Measurements from ENCODE around the gene BRSK2. TPM values are rescaled to one million over a fixed set of nuclear protein-coding genes. Genes with fewer than 3 reads are reported as not detected.

BRSK2 gene
- total RNA-seq, 4 donors from 2014 or later: 0.24 to 0.81 TPM; not detected in 2

GRCh38 chr11:1491379-1491778 lies 101.6 kb downstream of the BRSK2 start:
- H3K4me3 ChIP-seq: no peak overlapping the region
- in situ Hi-C loops (cut with MboI; ENCODE audit: low sequenced_read_pairs in 4 of 4): no loop called here
- peaks cover 31 to 43% of the 10 kb centered on the region in 2 donors for H3K4me1 ChIP-seq
- TF ChIP-seq POLR2A (IDR thresholded peaks at IDR 0.05) (no peak), CTCF (IDR thresholded peaks at IDR 0.05 in 4 of 5, conservative IDR thresholded peaks at IDR 0.05 in 1 of 5) (no peak)
- no peaks in the 10 kb centered on the region for H3K27me3 ChIP-seq
- H3K9me3 ChIP-seq: no peaks in the 10 kb centered on the region
- no peak for DNase-seq
- H3K27ac ChIP-seq: no peak overlapping the region
- no peak for ATAC-seq
- no peaks in the 10 kb centered on the region for H3K36me3 ChIP-seq
- intact Hi-C loops (cut with DNase I; ENCODE audit: low total_unique reads): no loop called here

GRCh38 chr11:1493650-1494244 lies 104.0 kb downstream of the BRSK2 start:
- Histone ChIP-seq H3K4me3 (no peak overlapping the region), H3K4me1 (peaks cover 24 to 34% of the 10 kb centered on the region in 2 donors)

GRCh38 chr11:1494650-1495049 lies 104.9 kb downstream of the BRSK2 start:
- no peak for TF ChIP-seq CTCF (IDR thresholded peaks at IDR 0.05 in 4 of 5, conservative IDR thresholded peaks at IDR 0.05 in 1 of 5)
- TF ChIP-seq POLR2A (IDR thresholded peaks at IDR 0.05): no peak
- intact Hi-C loops (cut with DNase I; ENCODE audit: low total_unique reads): no loop called here

More at GRCh38 chr11:1493650-1494244, 104.0 kb downstream of the BRSK2 start:
- H3K27me3 ChIP-seq: no peaks in the 10 kb centered on the region
- in situ Hi-C loops (cut with MboI; ENCODE audit: low sequenced_read_pairs in 4 of 4): no loop called here
- no peak overlapping the region for H3K27ac ChIP-seq
- intact Hi-C loops (cut with DNase I; ENCODE audit: low total_unique reads): no loop called here
- ATAC-seq (no peak), DNase-seq (no peak)
- H3K9me3 ChIP-seq: no peaks in the 10 kb centered on the region
- no peaks in the 10 kb centered on the region for H3K36me3 ChIP-seq
- no peak for TF ChIP-seq POLR2A (IDR thresholded peaks at IDR 0.05)
- TF ChIP-seq CTCF (IDR thresholded peaks at IDR 0.05 in 4 of 5, conservative IDR thresholded peaks at IDR 0.05 in 1 of 5): no peak

GRCh38 chr11:1496091-1496760 lies 106.5 kb downstream of the BRSK2 start:
- no peaks in the 10 kb centered on the region for H3K9me3 ChIP-seq
- H3K27ac ChIP-seq: no peak overlapping the region
- H3K4me3 ChIP-seq: no peak overlapping the region
- ATAC-seq (no peak), DNase-seq (no peak)
- intact Hi-C loops (cut with DNase I; ENCODE audit: low total_unique reads): no loop called here
- H3K27me3 ChIP-seq: no peaks in the 10 kb centered on the region
- peaks cover 30 to 34% of the 10 kb centered on the region in 2 donors for H3K4me1 ChIP-seq
- in situ Hi-C loops (cut with MboI; ENCODE audit: low sequenced_read_pairs in 4 of 4): no loop called here
- TF ChIP-seq CTCF (IDR thresholded peaks at IDR 0.05 in 4 of 5, conservative IDR thresholded peaks at IDR 0.05 in 1 of 5) (no peak), POLR2A (IDR thresholded peaks at IDR 0.05) (no peak)
- H3K36me3 ChIP-seq: no peaks in the 10 kb centered on the region

More at GRCh38 chr11:1494650-1495049, 104.9 kb downstream of the BRSK2 start:
- in situ Hi-C loops (cut with MboI; ENCODE audit: low sequenced_read_pairs in 4 of 4): no loop called here
- no peak for DNase-seq
- no peaks in the 10 kb centered on the region for H3K36me3 ChIP-seq
- ATAC-seq: no peak
- H3K9me3 ChIP-seq: no peaks in the 10 kb centered on the region
- no peak overlapping the region for H3K27ac ChIP-seq
- no peak overlapping the region for H3K4me3 ChIP-seq
- H3K4me1 ChIP-seq: peaks cover 22 to 28% of the 10 kb centered on the region in 2 donors
- H3K27me3 ChIP-seq: no peaks in the 10 kb centered on the region
